A549 (cell line): ENCODE results near the gene NUCB1. TPM values are rescaled to one million over a fixed set of nuclear protein-coding genes. Genes with fewer than 3 reads are reported as not detected.
A peak's percentile ranks its signal among the peaks of the same experiment; 100 is the strongest.

Experiments
- CBX2 ChIP-seq: fragments of 200-600 bp; sonication (generic); IDR thresholded peaks from 2 replicates; pipeline ENCODE4 v1.6.1; 2016; ENCODE audit warnings: low read depth, mild to moderate bottlenecking, borderline replicate concordance
- CHD2 ChIP-seq: fragments of 150-350 bp; IDR thresholded peaks from 2 replicates; pipeline ENCODE4 v1.6.1; 2014; ENCODE audit warnings: low read length; ENCODE audit not compliant: partially characterized antibody
- ESRRA ChIP-seq: fragments of 150-350 bp; IDR thresholded peaks from 2 replicates; pipeline ENCODE4 v1.6.1; 2014; ENCODE audit warnings: mild to moderate bottlenecking, low read length, borderline replicate concordance
- HDAC2 ChIP-seq: fragments of 200-600 bp; sonication (generic); IDR thresholded peaks from 2 replicates; pipeline ENCODE4 v1.6.1; 2016
- HEYL ChIP-seq: fragments of 250-450 bp; sonication (Bioruptor Pico); IDR thresholded peaks from 2 replicates; pipeline ENCODE4 v1.8.0; 2021; ENCODE audit warnings: mild to moderate bottlenecking, moderate library complexity
- HOXB13 ChIP-seq: fragments of 250-450 bp; sonication (Bioruptor Pico); IDR thresholded peaks from 2 replicates; pipeline ENCODE4 v1.5.0; 2020; ENCODE audit warnings: low read depth, mild to moderate bottlenecking, moderate library complexity
- HOXB5 ChIP-seq: fragments of 250-450 bp; sonication (Bioruptor Pico); IDR thresholded peaks from 2 replicates; pipeline ENCODE4 v1.5.0; 2020; ENCODE audit warnings: mild to moderate bottlenecking, moderate library complexity
- JUN ChIP-seq, 2 experiments: fragments of >200 bp; sonication (Bioruptor Twin); formaldehyde crosslinking; IDR thresholded peaks; 2 replicates in 1 of 2; 3 replicates in 1 of 2; pipeline ENCODE4 v1.6.1; 2016 to 2017
- JUNB ChIP-seq: fragments of >200 bp; sonication (Bioruptor Twin); formaldehyde crosslinking; IDR thresholded peaks from 2 replicates; pipeline ENCODE4 v1.6.1; 2016
- KDM1A ChIP-seq: fragments of 200-600 bp; sonication (generic); IDR thresholded peaks from 2 replicates; pipeline ENCODE4 v1.6.1; 2016; ENCODE audit warnings: low read depth, mild to moderate bottlenecking
- MAFK ChIP-seq: fragments of 450-650 bp; IDR thresholded peaks from 2 replicates; pipeline ENCODE4 v1.6.1; 2014; ENCODE audit not compliant: partially characterized antibody
- MAZ ChIP-seq: fragments of 150-350 bp; IDR thresholded peaks from 2 replicates; pipeline ENCODE4 v1.6.1; 2014; ENCODE audit warnings: antibody characterized with exemption, low read depth, low read length, borderline replicate concordance
- NFE2L2 ChIP-seq: fragments of 150-350 bp; conservative IDR thresholded peaks from 2 replicates; pipeline ENCODE4 v1.6.1; 2014; ENCODE audit warnings: low read length
- NR3C1 ChIP-seq: fragments of >200 bp; sonication (Bioruptor Twin); formaldehyde crosslinking; IDR thresholded peaks from 3 replicates; pipeline ENCODE4 v1.6.1; 2017
- PHF8 ChIP-seq: fragments of 200-600 bp; sonication (generic); IDR thresholded peaks from 2 replicates; pipeline ENCODE4 v1.6.1; 2016; ENCODE audit warnings: low read depth, mild to moderate bottlenecking, antibody characterized with exemption, moderate library complexity, borderline replicate concordance
- POLR2AphosphoS2 ChIP-seq: conservative IDR thresholded peaks from 2 replicates; pipeline ENCODE4 v1.6.1; 2012; ENCODE audit warnings: low read length, improper control_type of control experiment, inconsistent platforms
- RAD21 ChIP-seq, 2 experiments: fragments of >200 bp in 1 of 2; sonication (Bioruptor Twin) in 1 of 2; formaldehyde crosslinking in 1 of 2; IDR thresholded peaks in 1 of 2; conservative IDR thresholded peaks in 1 of 2; 2 replicates in 1 of 2; 3 replicates in 1 of 2; pipeline ENCODE4 v1.6.1; 2012 to 2018; ENCODE audit warnings: inconsistent platforms in 1 of 2
- RFX5 ChIP-seq: fragments of 450-650 bp; IDR thresholded peaks from 2 replicates; pipeline ENCODE4 v1.7.1; 2014; ENCODE audit warnings: antibody characterized with exemption, mild to moderate bottlenecking, moderate library complexity
- SREBF2 ChIP-seq: fragments of 450-650 bp; IDR thresholded peaks from 2 replicates; pipeline ENCODE4 v1.6.1; 2014; ENCODE audit warnings: mild to moderate bottlenecking, moderate library complexity
- TP53 ChIP-seq: fragments of 250-450 bp; sonication (Bioruptor Pico); IDR thresholded peaks from 2 replicates; pipeline ENCODE4 v1.5.0; 2021; ENCODE audit warnings: mild to moderate bottlenecking, moderate library complexity
- ZFP36 ChIP-seq: fragments of 450-650 bp; IDR thresholded peaks from 2 replicates; pipeline ENCODE4 v1.6.1; 2014; ENCODE audit warnings: borderline replicate concordance; ENCODE audit not compliant: partially characterized antibody
- ZNF302 ChIP-seq: fragments of 250-450 bp; sonication (Bioruptor Pico); IDR thresholded peaks from 2 replicates; pipeline ENCODE4 v1.9.0; 2021; ENCODE audit warnings: inconsistent platforms, mild to moderate bottlenecking, moderate library complexity
- polyA plus RNA-seq, 4 experiments: library from polyadenylated mRNA; depleted of rRNA in 3 of 4; stranded (reverse); fragments of >200 nt; fragmentation: RNase III in 1 of 4; extraction: RNeasy Plus Mini Kit Qiagen cat#74134 plus additional on column Dnase treatment in 1 of 4; gene quantifications; 2 replicates in 3 of 4; 3 replicates in 1 of 4; pipeline ENCODE4 v1.2.3, GENCODE V29; 2011 to 2017
- TF ChIP-seq, protein P1 (sequence below): fragments of >200 bp; sonication (Bioruptor Twin); formaldehyde crosslinking; IDR thresholded peaks from 3 replicates; pipeline ENCODE4 v1.6.1; 2016
- TF ChIP-seq, protein P2 (sequence below): fragments of >200 bp; sonication (Bioruptor Twin); formaldehyde crosslinking; IDR thresholded peaks from 3 replicates; pipeline ENCODE4 v1.5.1; 2016
- TF ChIP-seq, protein P3 (sequence below): fragments of 250-450 bp; sonication (Bioruptor Pico); IDR thresholded peaks from 2 replicates; pipeline ENCODE4 v1.5.0; 2020; ENCODE audit warnings: low read depth, mild to moderate bottlenecking, moderate library complexity
- TF ChIP-seq, protein P4 (sequence below): IDR thresholded peaks from 2 replicates; pipeline ENCODE4 v1.6.1; 2012; ENCODE audit warnings: low read depth, borderline replicate concordance
- TF ChIP-seq, protein P5 (sequence below): fragments of 200-600 bp; sonication (generic); IDR thresholded peaks from 2 replicates; pipeline ENCODE4 v1.6.1; 2016; ENCODE audit warnings: antibody characterized with exemption, mild to moderate bottlenecking, moderate library complexity
- TF ChIP-seq, protein P6 (sequence below): IDR thresholded peaks from 2 replicates; pipeline ENCODE4 v1.6.1; 2012
- TF ChIP-seq, protein P7 (sequence below): fragments of 450-650 bp; IDR thresholded peaks from 2 replicates; pipeline ENCODE4 v1.6.1; 2014; ENCODE audit warnings: antibody characterized with exemption
- TF ChIP-seq, protein P8 (sequence below): fragments of 150-350 bp; IDR thresholded peaks from 2 replicates; pipeline ENCODE4 v1.6.1; 2014; ENCODE audit warnings: low read depth, mild to moderate bottlenecking, low read length

NUCB1 gene
- polyA plus RNA-seq, 2 of the 4 experiments (the other 2 are of a cell fraction): 79.5 to 182 TPM

DNA sequence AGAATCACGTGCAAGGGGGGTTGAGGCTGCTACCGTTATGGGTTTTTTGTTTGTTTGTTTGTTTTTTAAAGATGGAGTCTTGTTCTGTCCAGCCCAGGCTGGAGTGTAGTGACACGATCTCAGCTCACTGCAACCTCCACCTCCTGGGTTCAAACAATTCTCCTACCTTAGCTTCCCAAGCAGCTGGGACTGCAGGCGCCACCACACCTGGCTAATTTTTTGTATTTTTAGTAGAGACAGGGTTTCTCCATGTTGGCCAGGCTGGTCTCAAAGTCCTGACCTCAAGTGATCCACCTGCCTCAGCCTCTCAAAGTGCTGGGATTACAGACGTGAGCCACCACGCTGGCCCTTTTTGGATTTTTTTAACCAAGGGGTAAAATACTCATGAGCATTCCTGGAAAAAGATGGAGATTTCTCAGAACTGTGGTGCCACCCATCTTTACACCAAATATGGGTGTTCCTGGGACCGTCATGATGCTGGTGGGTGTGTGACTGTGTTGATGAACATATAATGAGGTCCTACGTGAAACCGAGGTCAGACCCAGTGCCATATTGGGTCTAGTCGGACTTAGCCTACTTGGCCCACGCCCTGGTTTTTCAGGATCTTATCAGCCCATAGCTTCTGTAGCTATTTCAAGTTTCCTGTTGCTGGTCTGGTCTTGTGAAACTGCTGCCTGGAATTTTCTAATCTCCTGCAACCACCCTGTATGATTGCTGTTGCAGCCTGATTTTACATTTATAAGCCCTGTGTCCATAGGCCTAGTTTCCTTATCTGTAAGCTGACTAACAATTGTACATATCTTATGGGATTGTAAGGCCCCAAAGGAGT lies 21.7 kb upstream of the NUCB1 start (continued):
- TF ChIP-seq, protein P1, sequence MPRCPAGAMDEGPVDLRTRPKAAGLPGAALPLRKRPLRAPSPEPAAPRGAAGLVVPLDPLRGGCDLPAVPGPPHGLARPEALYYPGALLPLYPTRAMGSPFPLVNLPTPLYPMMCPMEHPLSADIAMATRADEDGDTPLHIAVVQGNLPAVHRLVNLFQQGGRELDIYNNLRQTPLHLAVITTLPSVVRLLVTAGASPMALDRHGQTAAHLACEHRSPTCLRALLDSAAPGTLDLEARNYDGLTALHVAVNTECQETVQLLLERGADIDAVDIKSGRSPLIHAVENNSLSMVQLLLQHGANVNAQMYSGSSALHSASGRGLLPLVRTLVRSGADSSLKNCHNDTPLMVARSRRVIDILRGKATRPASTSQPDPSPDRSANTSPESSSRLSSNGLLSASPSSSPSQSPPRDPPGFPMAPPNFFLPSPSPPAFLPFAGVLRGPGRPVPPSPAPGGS: no peak
- TF ChIP-seq RAD21 (conservative IDR thresholded peaks at IDR 0.05 in 1 of 2, IDR thresholded peaks at IDR 0.05 in 1 of 2) (no peak), KDM1A (no peak), HOXB13 (CRISPR knock-in tag) (no peak), ZFP36 (no peak), JUN (IDR thresholded peaks at IDR 0.05) (no peak), TP53 (CRISPR knock-in tag) (peak; percentile 88; the same call in 1 of the 2 replicates), HEYL (CRISPR knock-in tag) (no peak; the same call in 1 of the 2 replicates), RFX5 (no peak), HOXB5 (CRISPR knock-in tag) (no peak), SREBF2 (no peak), ZNF302 (CRISPR knock-in tag) (no peak), PHF8 (no peak), MAFK (no peak), HDAC2 (no peak), POLR2AphosphoS2 (peak; percentile 92), NFE2L2 (no peak), ESRRA (no peak), NR3C1 (no peak), CHD2 (no peak), CBX2 (no peak), MAZ (peak; percentile 60; the same call in 1 of the 2 replicates), JUNB (no peak)
- TF ChIP-seq, protein P2, sequence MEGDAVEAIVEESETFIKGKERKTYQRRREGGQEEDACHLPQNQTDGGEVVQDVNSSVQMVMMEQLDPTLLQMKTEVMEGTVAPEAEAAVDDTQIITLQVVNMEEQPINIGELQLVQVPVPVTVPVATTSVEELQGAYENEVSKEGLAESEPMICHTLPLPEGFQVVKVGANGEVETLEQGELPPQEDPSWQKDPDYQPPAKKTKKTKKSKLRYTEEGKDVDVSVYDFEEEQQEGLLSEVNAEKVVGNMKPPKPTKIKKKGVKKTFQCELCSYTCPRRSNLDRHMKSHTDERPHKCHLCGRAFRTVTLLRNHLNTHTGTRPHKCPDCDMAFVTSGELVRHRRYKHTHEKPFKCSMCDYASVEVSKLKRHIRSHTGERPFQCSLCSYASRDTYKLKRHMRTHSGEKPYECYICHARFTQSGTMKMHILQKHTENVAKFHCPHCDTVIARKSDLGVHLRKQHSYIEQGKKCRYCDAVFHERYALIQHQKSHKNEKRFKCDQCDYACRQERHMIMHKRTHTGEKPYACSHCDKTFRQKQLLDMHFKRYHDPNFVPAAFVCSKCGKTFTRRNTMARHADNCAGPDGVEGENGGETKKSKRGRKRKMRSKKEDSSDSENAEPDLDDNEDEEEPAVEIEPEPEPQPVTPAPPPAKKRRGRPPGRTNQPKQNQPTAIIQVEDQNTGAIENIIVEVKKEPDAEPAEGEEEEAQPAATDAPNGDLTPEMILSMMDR: no peak
- TF ChIP-seq, protein P3, sequence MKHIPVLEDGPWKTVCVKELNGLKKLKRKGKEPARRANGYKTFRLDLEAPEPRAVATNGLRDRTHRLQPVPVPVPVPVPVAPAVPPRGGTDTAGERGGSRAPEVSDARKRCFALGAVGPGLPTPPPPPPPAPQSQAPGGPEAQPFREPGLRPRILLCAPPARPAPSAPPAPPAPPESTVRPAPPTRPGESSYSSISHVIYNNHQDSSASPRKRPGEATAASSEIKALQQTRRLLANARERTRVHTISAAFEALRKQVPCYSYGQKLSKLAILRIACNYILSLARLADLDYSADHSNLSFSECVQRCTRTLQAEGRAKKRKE (CRISPR knock-in tag): no peak
- TF ChIP-seq, protein P4, sequence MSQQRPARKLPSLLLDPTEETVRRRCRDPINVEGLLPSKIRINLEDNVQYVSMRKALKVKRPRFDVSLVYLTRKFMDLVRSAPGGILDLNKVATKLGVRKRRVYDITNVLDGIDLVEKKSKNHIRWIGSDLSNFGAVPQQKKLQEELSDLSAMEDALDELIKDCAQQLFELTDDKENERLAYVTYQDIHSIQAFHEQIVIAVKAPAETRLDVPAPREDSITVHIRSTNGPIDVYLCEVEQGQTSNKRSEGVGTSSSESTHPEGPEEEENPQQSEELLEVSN: no peak
- TF ChIP-seq, protein P5, sequence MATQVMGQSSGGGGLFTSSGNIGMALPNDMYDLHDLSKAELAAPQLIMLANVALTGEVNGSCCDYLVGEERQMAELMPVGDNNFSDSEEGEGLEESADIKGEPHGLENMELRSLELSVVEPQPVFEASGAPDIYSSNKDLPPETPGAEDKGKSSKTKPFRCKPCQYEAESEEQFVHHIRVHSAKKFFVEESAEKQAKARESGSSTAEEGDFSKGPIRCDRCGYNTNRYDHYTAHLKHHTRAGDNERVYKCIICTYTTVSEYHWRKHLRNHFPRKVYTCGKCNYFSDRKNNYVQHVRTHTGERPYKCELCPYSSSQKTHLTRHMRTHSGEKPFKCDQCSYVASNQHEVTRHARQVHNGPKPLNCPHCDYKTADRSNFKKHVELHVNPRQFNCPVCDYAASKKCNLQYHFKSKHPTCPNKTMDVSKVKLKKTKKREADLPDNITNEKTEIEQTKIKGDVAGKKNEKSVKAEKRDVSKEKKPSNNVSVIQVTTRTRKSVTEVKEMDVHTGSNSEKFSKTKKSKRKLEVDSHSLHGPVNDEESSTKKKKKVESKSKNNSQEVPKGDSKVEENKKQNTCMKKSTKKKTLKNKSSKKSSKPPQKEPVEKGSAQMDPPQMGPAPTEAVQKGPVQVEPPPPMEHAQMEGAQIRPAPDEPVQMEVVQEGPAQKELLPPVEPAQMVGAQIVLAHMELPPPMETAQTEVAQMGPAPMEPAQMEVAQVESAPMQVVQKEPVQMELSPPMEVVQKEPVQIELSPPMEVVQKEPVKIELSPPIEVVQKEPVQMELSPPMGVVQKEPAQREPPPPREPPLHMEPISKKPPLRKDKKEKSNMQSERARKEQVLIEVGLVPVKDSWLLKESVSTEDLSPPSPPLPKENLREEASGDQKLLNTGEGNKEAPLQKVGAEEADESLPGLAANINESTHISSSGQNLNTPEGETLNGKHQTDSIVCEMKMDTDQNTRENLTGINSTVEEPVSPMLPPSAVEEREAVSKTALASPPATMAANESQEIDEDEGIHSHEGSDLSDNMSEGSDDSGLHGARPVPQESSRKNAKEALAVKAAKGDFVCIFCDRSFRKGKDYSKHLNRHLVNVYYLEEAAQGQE: peak; percentile 14; the same call in 1 of the 2 replicates
- TF ChIP-seq, protein P6, sequence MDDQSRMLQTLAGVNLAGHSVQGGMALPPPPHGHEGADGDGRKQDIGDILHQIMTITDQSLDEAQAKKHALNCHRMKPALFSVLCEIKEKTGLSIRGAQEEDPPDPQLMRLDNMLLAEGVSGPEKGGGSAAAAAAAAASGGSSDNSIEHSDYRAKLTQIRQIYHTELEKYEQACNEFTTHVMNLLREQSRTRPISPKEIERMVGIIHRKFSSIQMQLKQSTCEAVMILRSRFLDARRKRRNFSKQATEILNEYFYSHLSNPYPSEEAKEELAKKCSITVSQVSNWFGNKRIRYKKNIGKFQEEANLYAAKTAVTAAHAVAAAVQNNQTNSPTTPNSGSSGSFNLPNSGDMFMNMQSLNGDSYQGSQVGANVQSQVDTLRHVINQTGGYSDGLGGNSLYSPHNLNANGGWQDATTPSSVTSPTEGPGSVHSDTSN: no peak
- TF ChIP-seq, protein P7, sequence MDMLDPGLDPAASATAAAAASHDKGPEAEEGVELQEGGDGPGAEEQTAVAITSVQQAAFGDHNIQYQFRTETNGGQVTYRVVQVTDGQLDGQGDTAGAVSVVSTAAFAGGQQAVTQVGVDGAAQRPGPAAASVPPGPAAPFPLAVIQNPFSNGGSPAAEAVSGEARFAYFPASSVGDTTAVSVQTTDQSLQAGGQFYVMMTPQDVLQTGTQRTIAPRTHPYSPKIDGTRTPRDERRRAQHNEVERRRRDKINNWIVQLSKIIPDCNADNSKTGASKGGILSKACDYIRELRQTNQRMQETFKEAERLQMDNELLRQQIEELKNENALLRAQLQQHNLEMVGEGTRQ: no peak
- TF ChIP-seq, protein P8, sequence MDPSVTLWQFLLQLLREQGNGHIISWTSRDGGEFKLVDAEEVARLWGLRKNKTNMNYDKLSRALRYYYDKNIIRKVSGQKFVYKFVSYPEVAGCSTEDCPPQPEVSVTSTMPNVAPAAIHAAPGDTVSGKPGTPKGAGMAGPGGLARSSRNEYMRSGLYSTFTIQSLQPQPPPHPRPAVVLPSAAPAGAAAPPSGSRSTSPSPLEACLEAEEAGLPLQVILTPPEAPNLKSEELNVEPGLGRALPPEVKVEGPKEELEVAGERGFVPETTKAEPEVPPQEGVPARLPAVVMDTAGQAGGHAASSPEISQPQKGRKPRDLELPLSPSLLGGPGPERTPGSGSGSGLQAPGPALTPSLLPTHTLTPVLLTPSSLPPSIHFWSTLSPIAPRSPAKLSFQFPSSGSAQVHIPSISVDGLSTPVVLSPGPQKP: no peak
